ENCODE data around the gene ICE2. TPM values are rescaled to one million over a fixed set of nuclear protein-coding genes. Genes with fewer than 3 reads are reported as not detected.

Gene ICE2
- total and polyA plus RNA-seq, 4 donors, result 5.7 to 26.6 (median 16.8) TPM

DNA sequence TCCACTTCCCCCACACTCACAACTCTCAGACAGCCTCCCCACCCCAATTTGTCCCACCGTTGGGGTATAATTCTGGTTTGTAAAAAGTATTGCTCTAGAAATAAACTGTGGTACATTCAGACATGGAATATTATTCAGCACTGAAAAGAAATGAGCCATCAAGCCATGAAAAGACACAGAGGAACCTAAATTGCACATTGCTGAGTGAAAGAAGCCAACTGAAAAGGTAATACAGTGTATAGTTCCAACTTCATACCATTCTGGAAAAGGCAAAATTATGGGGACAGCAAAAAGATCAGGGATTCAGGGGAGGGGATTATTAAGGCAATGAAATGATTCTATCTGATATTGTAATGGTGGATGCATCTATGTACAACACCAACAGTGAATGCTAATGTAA, 91.6 kb downstream of the ICE2 start:
- Histone ChIP-seq H3K27ac (ENCODE audit: low read depth in 1 of 2, low read length in 2 of 2) (no peak overlapping the region), H3K36me3 (ENCODE audit: control insufficient read depth in 4 of 4, insufficient read depth in 3 of 4, low read depth in 1 of 4, low read length in 3 of 4) (peaks cover 0 to 2% (median 0%) of the 10 kb centered on the region in 4 donors), H3K4me3 (ENCODE audit: low read depth in 1 of 3, low read length in 3 of 3) (no peak overlapping the region), H3K9ac (ENCODE audit: low read depth in 1 of 2, low read length in 2 of 2) (no peak overlapping the region), H3K9me3 (ENCODE audit: control insufficient read depth in 4 of 4, low read length in 3 of 4) (no peaks in the 10 kb centered on the region), H3K4me1 (ENCODE audit: control insufficient read depth in 4 of 4, insufficient read depth in 4 of 4, low read length in 3 of 4) (peaks cover 13 to 30% (median 20%) of the 10 kb centered on the region in 4 donors), H3K27me3 (ENCODE audit: control insufficient read depth in 4 of 4, insufficient read depth in 4 of 4, low read length in 3 of 4) (no peaks in the 10 kb centered on the region)
- TF ChIP-seq EGR1 (IDR thresholded peaks at IDR 0.05; ENCODE audit: low read depth in 2 of 2) (no peak), MAX (IDR thresholded peaks at IDR 0.05) (no peak), GABPA (IDR thresholded peaks at IDR 0.05 in 1 of 2, conservative IDR thresholded peaks at IDR 0.05 in 1 of 2) (no peak), HNF4A (conservative IDR thresholded peaks at IDR 0.05) (no peak), HNF4G (IDR thresholded peaks at IDR 0.05) (no peak), NR2F2 (IDR thresholded peaks at IDR 0.05) (no peak), YY1 (IDR thresholded peaks at IDR 0.05) (no peak), JUND (IDR thresholded peaks at IDR 0.05) (no peak), TAF1 (conservative IDR thresholded peaks at IDR 0.05) (no peak), FOXA2 (IDR thresholded peaks at IDR 0.05) (no peak), FOXA1 (IDR thresholded peaks at IDR 0.05) (no peak), ATF3 (IDR thresholded peaks at IDR 0.05) (no peak)
- TF ChIP-seq, protein P1, sequence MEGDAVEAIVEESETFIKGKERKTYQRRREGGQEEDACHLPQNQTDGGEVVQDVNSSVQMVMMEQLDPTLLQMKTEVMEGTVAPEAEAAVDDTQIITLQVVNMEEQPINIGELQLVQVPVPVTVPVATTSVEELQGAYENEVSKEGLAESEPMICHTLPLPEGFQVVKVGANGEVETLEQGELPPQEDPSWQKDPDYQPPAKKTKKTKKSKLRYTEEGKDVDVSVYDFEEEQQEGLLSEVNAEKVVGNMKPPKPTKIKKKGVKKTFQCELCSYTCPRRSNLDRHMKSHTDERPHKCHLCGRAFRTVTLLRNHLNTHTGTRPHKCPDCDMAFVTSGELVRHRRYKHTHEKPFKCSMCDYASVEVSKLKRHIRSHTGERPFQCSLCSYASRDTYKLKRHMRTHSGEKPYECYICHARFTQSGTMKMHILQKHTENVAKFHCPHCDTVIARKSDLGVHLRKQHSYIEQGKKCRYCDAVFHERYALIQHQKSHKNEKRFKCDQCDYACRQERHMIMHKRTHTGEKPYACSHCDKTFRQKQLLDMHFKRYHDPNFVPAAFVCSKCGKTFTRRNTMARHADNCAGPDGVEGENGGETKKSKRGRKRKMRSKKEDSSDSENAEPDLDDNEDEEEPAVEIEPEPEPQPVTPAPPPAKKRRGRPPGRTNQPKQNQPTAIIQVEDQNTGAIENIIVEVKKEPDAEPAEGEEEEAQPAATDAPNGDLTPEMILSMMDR (IDR thresholded peaks at IDR 0.05; ENCODE audit: low read depth, low read length, missing input control), result no peak
- TF ChIP-seq, protein P2, sequence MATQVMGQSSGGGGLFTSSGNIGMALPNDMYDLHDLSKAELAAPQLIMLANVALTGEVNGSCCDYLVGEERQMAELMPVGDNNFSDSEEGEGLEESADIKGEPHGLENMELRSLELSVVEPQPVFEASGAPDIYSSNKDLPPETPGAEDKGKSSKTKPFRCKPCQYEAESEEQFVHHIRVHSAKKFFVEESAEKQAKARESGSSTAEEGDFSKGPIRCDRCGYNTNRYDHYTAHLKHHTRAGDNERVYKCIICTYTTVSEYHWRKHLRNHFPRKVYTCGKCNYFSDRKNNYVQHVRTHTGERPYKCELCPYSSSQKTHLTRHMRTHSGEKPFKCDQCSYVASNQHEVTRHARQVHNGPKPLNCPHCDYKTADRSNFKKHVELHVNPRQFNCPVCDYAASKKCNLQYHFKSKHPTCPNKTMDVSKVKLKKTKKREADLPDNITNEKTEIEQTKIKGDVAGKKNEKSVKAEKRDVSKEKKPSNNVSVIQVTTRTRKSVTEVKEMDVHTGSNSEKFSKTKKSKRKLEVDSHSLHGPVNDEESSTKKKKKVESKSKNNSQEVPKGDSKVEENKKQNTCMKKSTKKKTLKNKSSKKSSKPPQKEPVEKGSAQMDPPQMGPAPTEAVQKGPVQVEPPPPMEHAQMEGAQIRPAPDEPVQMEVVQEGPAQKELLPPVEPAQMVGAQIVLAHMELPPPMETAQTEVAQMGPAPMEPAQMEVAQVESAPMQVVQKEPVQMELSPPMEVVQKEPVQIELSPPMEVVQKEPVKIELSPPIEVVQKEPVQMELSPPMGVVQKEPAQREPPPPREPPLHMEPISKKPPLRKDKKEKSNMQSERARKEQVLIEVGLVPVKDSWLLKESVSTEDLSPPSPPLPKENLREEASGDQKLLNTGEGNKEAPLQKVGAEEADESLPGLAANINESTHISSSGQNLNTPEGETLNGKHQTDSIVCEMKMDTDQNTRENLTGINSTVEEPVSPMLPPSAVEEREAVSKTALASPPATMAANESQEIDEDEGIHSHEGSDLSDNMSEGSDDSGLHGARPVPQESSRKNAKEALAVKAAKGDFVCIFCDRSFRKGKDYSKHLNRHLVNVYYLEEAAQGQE (IDR thresholded peaks at IDR 0.05), result no peak
- TF ChIP-seq, protein P3, sequence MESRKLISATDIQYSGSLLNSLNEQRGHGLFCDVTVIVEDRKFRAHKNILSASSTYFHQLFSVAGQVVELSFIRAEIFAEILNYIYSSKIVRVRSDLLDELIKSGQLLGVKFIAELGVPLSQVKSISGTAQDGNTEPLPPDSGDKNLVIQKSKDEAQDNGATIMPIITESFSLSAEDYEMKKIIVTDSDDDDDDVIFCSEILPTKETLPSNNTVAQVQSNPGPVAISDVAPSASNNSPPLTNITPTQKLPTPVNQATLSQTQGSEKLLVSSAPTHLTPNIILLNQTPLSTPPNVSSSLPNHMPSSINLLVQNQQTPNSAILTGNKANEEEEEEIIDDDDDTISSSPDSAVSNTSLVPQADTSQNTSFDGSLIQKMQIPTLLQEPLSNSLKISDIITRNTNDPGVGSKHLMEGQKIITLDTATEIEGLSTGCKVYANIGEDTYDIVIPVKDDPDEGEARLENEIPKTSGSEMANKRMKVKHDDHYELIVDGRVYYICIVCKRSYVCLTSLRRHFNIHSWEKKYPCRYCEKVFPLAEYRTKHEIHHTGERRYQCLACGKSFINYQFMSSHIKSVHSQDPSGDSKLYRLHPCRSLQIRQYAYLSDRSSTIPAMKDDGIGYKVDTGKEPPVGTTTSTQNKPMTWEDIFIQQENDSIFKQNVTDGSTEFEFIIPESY (IDR thresholded peaks at IDR 0.05), result no peak
- WGBS, result 100% methylated on average over 1 of the region's 1 CpG
- no peak for DNase-seq (ENCODE audit: low spot score)

DNA sequence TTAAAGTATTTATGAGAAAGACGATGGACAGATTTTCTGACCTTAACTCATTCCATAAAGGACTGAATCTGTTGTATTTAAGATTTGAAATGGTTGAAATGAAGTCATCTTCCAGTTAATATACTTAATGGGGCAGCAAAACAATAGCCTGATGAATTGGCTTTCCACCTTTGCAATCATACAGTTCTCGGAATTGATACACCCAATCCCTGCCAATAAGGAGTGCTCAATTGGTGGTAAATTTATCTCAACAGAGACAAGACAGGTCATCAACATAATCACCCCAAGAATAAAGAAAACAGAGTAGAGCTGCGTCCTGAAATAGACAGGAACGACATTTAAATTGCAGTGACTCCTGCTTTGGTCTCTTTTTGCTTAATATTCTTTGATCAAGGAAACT, 92.3 kb downstream of the ICE2 start:
- H3K27ac ChIP-seq (ENCODE audit: low read depth in 1 of 2, low read length in 2 of 2), result no peak overlapping the region
- H3K9me3 ChIP-seq (ENCODE audit: control insufficient read depth in 4 of 4, low read length in 3 of 4), result no peaks in the 10 kb centered on the region
- H3K27me3 ChIP-seq (ENCODE audit: control insufficient read depth in 4 of 4, insufficient read depth in 4 of 4, low read length in 3 of 4), result no peaks in the 10 kb centered on the region
- no peak overlapping the region for H3K4me3 ChIP-seq (ENCODE audit: low read depth in 1 of 3, low read length in 3 of 3)
- DNase-seq (ENCODE audit: low spot score), result no peak
- peaks cover 8 to 25% (median 16%) of the 10 kb centered on the region in 4 donors for H3K4me1 ChIP-seq (ENCODE audit: control insufficient read depth in 4 of 4, insufficient read depth in 4 of 4, low read length in 3 of 4)
- no peak overlapping the region for H3K9ac ChIP-seq (ENCODE audit: low read depth in 1 of 2, low read length in 2 of 2)
- peaks cover 0 to 5% (median 0%) of the 10 kb centered on the region in 4 donors for H3K36me3 ChIP-seq (ENCODE audit: control insufficient read depth in 4 of 4, insufficient read depth in 3 of 4, low read depth in 1 of 4, low read length in 3 of 4)
- WGBS, result 95% methylated on average over 4 of the region's 4 CpGs
- no peak for TF ChIP-seq RXRA (IDR thresholded peaks at IDR 0.05)
- TF ChIP-seq JUND (IDR thresholded peaks at IDR 0.05), result no peak
- no peak for TF ChIP-seq HNF4A (conservative IDR thresholded peaks at IDR 0.05)
- no peak for TF ChIP-seq FOXA2 (IDR thresholded peaks at IDR 0.05)
- TF ChIP-seq MAX (IDR thresholded peaks at IDR 0.05), result no peak
- TF ChIP-seq RAD21 (IDR thresholded peaks at IDR 0.05), result no peak
- TF ChIP-seq GABPA (IDR thresholded peaks at IDR 0.05 in 1 of 2, conservative IDR thresholded peaks at IDR 0.05 in 1 of 2), result no peak
- TF ChIP-seq, protein P2 (IDR thresholded peaks at IDR 0.05), result no peak
- no peak for TF ChIP-seq TAF1 (conservative IDR thresholded peaks at IDR 0.05)
- no peak for TF ChIP-seq SP1 (IDR thresholded peaks at IDR 0.05)
- no peak for TF ChIP-seq EGR1 (IDR thresholded peaks at IDR 0.05; ENCODE audit: low read depth in 2 of 2)
- TF ChIP-seq, protein P3 (IDR thresholded peaks at IDR 0.05), result no peak
- TF ChIP-seq YY1 (IDR thresholded peaks at IDR 0.05), result no peak

All from liver (tissue), 9 donors.